GM23248 (cell line): ENCODE results near the gene SUPT3H. TPM values are rescaled to one million over a fixed set of nuclear protein-coding genes. Genes with fewer than 3 reads are reported as not detected.
"Not testable (repeated sequence)": the region's sequence is repeated elsewhere in the genome, so short reads cannot be mapped to it uniquely, and the experiment has no call there.

Source experiments
- DNase-seq: peaks from one replicate; pipeline ENCODE4 v3.0.0-alpha.2; 2015
- H2AFZ ChIP-seq: fragments of 200-600 bp; sonication (generic); 2 replicates; pipeline ENCODE4 v1.6.1; 2016; ENCODE audit warnings: antibody characterized with exemption
- H3F3A ChIP-seq: fragments of 200-600 bp; sonication (generic); 2 replicates; pipeline ENCODE4 v1.6.1; 2016; ENCODE audit warnings: mild to moderate bottlenecking, antibody characterized with exemption, mixed run types; ENCODE audit not compliant: insufficient read depth
- H3K27ac ChIP-seq: fragments of 200-600 bp; sonication (generic); 2 replicates; pipeline ENCODE4 v1.5.1; 2016; ENCODE audit warnings: mild to moderate bottlenecking
- H3K27me3 ChIP-seq: fragments of 200-600 bp; sonication (generic); replicated peaks from 2 replicates; pipeline ENCODE4 v1.6.1; 2016; ENCODE audit warnings: mild to moderate bottlenecking; ENCODE audit not compliant: insufficient read depth
- H3K36me3 ChIP-seq: fragments of 200-600 bp; sonication (generic); 2 replicates; pipeline ENCODE4 v1.6.1; 2016; ENCODE audit warnings: low read depth, mild to moderate bottlenecking
- H3K4me1 ChIP-seq: fragments of 200-600 bp; sonication (generic); 2 replicates; pipeline ENCODE4 v1.6.1; 2016; ENCODE audit warnings: mild to moderate bottlenecking; ENCODE audit not compliant: insufficient read depth
- H3K4me2 ChIP-seq: fragments of 200-600 bp; sonication (generic); one replicate; pipeline ENCODE4 v1.6.1; 2016; ENCODE audit warnings: mild to moderate bottlenecking; ENCODE audit not compliant: unreplicated experiment
- H3K4me3 ChIP-seq: fragments of 200-600 bp; sonication (generic); 2 replicates; pipeline ENCODE4 v1.5.1; 2016; ENCODE audit warnings: mild to moderate bottlenecking
- H3K79me2 ChIP-seq: fragments of 200-600 bp; sonication (generic); 2 replicates; pipeline ENCODE4 v1.6.1; 2016; ENCODE audit warnings: mild to moderate bottlenecking; ENCODE audit not compliant: insufficient read depth
- H3K9ac ChIP-seq: fragments of 200-600 bp; sonication (generic); 2 replicates; pipeline ENCODE4 v1.6.1; 2016; ENCODE audit warnings: mild to moderate bottlenecking
- H3K9me2 ChIP-seq: fragments of 200-600 bp; sonication (generic); 2 replicates; pipeline ENCODE4 v1.6.1; 2016; ENCODE audit warnings: mixed run types, mild to moderate bottlenecking, moderate library complexity; ENCODE audit not compliant: insufficient read depth
- H3K9me3 ChIP-seq: fragments of 200-600 bp; sonication (generic); one replicate; pipeline ENCODE4 v1.6.1; 2017; ENCODE audit warnings: low read depth
- H4K20me1 ChIP-seq: fragments of 200-600 bp; sonication (generic); 2 replicates; pipeline ENCODE4 v1.6.0; 2016; ENCODE audit not compliant: insufficient read depth
- EZH2 ChIP-seq: fragments of 200-600 bp; sonication (generic); IDR thresholded peaks from 2 replicates; pipeline ENCODE4 v1.6.1; 2018; ENCODE audit warnings: antibody characterized with exemption, mild to moderate bottlenecking; ENCODE audit not compliant: insufficient read depth, poor library complexity, severe bottlenecking
- EZH2phosphoT487 ChIP-seq: fragments of 200-600 bp; sonication (generic); IDR thresholded peaks from 2 replicates; pipeline ENCODE4 v1.6.1; 2018; ENCODE audit warnings: antibody characterized with exemption, moderate library complexity, mild to moderate bottlenecking, low read depth; ENCODE audit not compliant: insufficient read depth
- WGBS, 2 experiments: methylation state at CpG; one replicate each; pipeline ENCODE4 v1.1.6; 2015 to 2017; ENCODE audit warnings: low lambda C conversion rate in 2 of 2, low coverage in 1 of 2; ENCODE audit errors: missing lambda C conversion rate in 2 of 2; 5-methylcytosine and 5-hydroxymethylcytosine counted together
- in situ Hi-C: fragments of 300-500 bp; cut with MboI; formaldehyde crosslinking; loops from 2 replicates; pipeline ENCODE4 v1.15.0; 2020
- polyA plus RNA-seq: library from polyadenylated mRNA; unstranded; fragments of >200 nt; fragmentation: Nextera tagmentation; extraction: Ambion mirVana; gene quantifications from 2 replicates; pipeline ENCODE4 v1.2.1, GENCODE V29; 2016
- total RNA-seq: library from RNA; depleted of rRNA; stranded (reverse); fragments of >200 nt; shearing (Covaris generic); gene quantifications from 2 replicates; pipeline ENCODE4 v1.2.3, GENCODE V29; 2014

Gene SUPT3H
- total and polyA plus RNA-seq, 2 experiments from 2014 or later, result 9.3 to 12.4 TPM

- in situ Hi-C loops, result no loop called here
- H3K36me3 ChIP-seq, result no peaks in the 10 kb centered on the region
- 0 out of 2 replicates have a peak, but pooled peaks cover 7% of the 10 kb centered on the region for H3K4me1 ChIP-seq
- no peaks in the 10 kb centered on the region for H3K27me3 ChIP-seq
- WGBS, 2 experiments, result 96% methylated on average over 1 of the region's 1 CpG
- peak overlapping the region; percentile 3 for H3K4me2 ChIP-seq
- TF ChIP-seq EZH2, result no peak
- no peak for TF ChIP-seq EZH2phosphoT487
- DNase-seq, result no peak
- no peaks in the 10 kb centered on the region for H3K79me2 ChIP-seq
- no peaks in the 10 kb centered on the region for H4K20me1 ChIP-seq
- no peaks in the 10 kb centered on the region for H3K9me2 ChIP-seq
- H3K9me3 ChIP-seq, result no peaks in the 10 kb centered on the region
- H3K9ac ChIP-seq, result no peak overlapping the region
- no peak overlapping the region for H2AFZ ChIP-seq
- H3F3A ChIP-seq, result no peaks in the 10 kb centered on the region
- no peak overlapping the region for H3K4me3 ChIP-seq
- H3K27ac ChIP-seq, result no peak overlapping the region
Measured at GRCh38 chr6:45045253-45045601, 332.5 kb downstream of the SUPT3H start.

DNA sequence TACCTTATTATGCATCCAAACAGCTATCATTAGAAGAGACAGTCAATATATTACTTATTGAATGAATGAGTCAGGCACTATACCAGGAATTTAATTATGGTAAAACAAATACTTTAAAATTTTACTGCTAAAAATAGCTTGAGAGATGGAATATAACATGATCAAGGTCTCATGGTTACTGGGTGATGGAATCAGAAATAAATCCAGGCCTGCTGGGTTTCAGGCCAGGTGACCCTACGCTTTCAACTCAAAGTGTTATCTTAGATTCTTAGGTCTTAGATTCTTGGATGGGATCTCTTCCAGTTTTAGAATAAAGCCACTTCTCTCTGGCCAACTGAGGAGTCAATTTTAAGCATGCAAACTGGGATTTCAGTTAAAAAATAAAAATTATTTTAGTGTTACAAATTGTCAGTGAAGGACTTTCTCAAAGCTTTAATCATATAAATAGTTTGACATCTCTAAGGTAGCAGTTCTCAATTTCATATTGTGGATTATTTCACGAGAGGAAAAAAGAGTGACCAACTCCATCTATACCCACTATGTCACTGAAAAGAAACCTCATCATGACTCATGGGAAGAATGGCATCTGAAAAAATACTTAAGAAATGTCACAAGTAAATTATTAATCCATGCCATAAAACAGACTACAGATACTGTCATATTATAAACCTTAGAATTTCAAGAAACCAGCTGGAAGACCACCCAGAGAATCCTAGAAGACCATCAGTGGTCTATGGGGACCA is 333.1 kb downstream of the SUPT3H start:
- Histone ChIP-seq H2AFZ (no peak overlapping the region), H3K9me2 (no peaks in the 10 kb centered on the region), H3K36me3 (no peaks in the 10 kb centered on the region), H3F3A (no peaks in the 10 kb centered on the region), H3K4me2 (peak overlapping the region; percentile 3), H3K4me3 (no peak overlapping the region), H3K27ac (no peak overlapping the region), H3K9me3 (no peaks in the 10 kb centered on the region), H3K79me2 (no peaks in the 10 kb centered on the region), H3K27me3 (no peaks in the 10 kb centered on the region), H3K4me1 (0 out of 2 replicates have a peak, but pooled peaks cover 7% of the 10 kb centered on the region), H3K9ac (no peak overlapping the region), H4K20me1 (no peaks in the 10 kb centered on the region)
- DNase-seq, result peak; percentile 7
- WGBS, 2 experiments, result 78 to 82% methylated on average over 2 of the region's 2 CpGs
- in situ Hi-C loops, result no loop called here
- TF ChIP-seq EZH2 (no peak), EZH2phosphoT487 (no peak)

DNA sequence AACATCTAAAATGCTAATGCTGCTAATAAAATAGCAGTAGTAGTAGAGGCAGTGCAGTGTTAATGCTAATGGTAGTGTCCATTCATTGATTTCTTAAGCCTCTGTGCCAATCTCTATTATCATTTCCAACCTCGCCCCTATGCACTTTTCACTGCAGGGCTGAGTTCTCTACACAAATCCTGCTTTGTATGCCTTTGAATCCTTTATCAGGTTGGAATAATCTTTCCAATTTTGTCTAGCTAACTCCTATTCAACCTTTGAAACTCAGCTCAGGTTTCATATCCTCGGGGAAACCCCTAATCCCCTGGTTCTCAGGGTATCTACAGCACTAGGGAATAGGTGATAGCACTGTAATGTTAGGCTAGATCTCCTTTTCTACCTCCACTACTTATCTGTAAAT is 333.6 kb downstream of the SUPT3H start:
- Histone ChIP-seq H3K9me3 (no peaks in the 10 kb centered on the region), H3K4me1 (0 out of 2 replicates have a peak, but pooled peaks cover 7% of the 10 kb centered on the region), H3F3A (no peaks in the 10 kb centered on the region), H4K20me1 (no peaks in the 10 kb centered on the region), H3K27ac (no peak overlapping the region), H3K4me2 (no peak overlapping the region), H3K27me3 (no peaks in the 10 kb centered on the region), H3K79me2 (no peaks in the 10 kb centered on the region), H3K36me3 (no peaks in the 10 kb centered on the region), H3K9me2 (no peaks in the 10 kb centered on the region), H3K4me3 (no peak overlapping the region), H2AFZ (no peak overlapping the region), H3K9ac (no peak overlapping the region)
- DNase-seq, result no peak
- no peak for TF ChIP-seq EZH2
- no peak for TF ChIP-seq EZH2phosphoT487
- in situ Hi-C loops, result no loop called here
- 95 to 98% methylated on average over 2 of the region's 2 CpGs for WGBS, 2 experiments

DNA sequence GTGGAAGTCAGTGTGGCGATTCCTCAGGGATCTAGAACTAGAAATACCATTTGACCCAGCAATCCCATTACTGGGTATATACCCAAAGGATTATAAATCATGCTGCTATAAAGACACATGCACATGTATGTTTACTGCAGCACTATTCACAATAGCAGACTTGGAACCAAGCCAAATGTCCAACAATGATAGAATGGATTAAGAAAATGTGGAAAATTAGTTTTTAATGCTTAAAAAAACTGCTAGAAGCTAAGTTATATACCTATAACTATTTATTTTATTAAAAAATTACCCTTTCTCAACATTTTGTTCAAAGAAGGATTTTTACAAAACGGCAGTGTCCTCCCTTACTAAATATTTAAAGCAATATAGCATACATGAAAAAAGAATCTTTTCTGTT is 335.1 kb downstream of the SUPT3H start:
- H3K9me2 ChIP-seq, H3K79me2 ChIP-seq, H3K27ac ChIP-seq, H3K36me3 ChIP-seq, H4K20me1 ChIP-seq, H3K9me3 ChIP-seq, H3K4me2 ChIP-seq, DNase-seq, H3K27me3 ChIP-seq, H3K4me3 ChIP-seq, in situ Hi-C loops, H2AFZ ChIP-seq, H3K4me1 ChIP-seq, H3K9ac ChIP-seq, H3F3A ChIP-seq: not testable (repeated sequence)
- 95 to 100% methylated on average over 2 of the region's 2 CpGs for WGBS, 2 experiments

- Histone ChIP-seq H3K4me1 (no peaks in the 10 kb centered on the region), H3K4me3 (no peak overlapping the region), H2AFZ (no peak overlapping the region), H3K9me3 (no peaks in the 10 kb centered on the region), H3K79me2 (no peaks in the 10 kb centered on the region), H3K9ac (no peak overlapping the region), H4K20me1 (no peaks in the 10 kb centered on the region), H3K36me3 (no peaks in the 10 kb centered on the region), H3K9me2 (no peaks in the 10 kb centered on the region), H3K4me2 (no peak overlapping the region), H3K27ac (no peak overlapping the region), H3F3A (no peaks in the 10 kb centered on the region), H3K27me3 (no peaks in the 10 kb centered on the region)
- whole genome bisulfite sequencing, 2 experiments, result 95 to 98% methylated on average over 1 of the region's 1 CpG
- no peak for TF ChIP-seq EZH2phosphoT487
- TF ChIP-seq EZH2, result no peak
- in situ Hi-C loops, result no loop called here
- DNase-seq, result no peak
Measured at GRCh38 chr6:45038226-45038625, 339.5 kb downstream of the SUPT3H start.
